Activated naive CD4-positive, alpha-beta T cell treated with anti-CD3 and anti-CD28 coated beads, Interleukin-2, amount 10 ng/mL, durations not matched to agents 7 days and 5 days (primary cell): ENCODE measurements around the gene STXBP2.
A peak's percentile ranks its signal among the peaks of the same experiment; 100 is the strongest.
"Not testable (repeated sequence)": the region's sequence is repeated elsewhere in the genome, so short reads cannot be mapped to it uniquely, and the experiment has no call there.

Experiments
- CTCF ChIA-PET: fragments of 350-600 bp; sonication (Branson Sonifier 250); formaldehyde crosslinking; loops from one replicate; lab custom pipeline; 2021; ENCODE audit warnings: antibody characterized with exemption; lab: Charles Lee
- DNase-seq: peaks from one replicate; pipeline ENCODE4 v3.0.0-alpha.2; 2020
- H3K27ac Mint-ChIP-seq: one replicate; pipeline ENCODE4 v1.8.0; 2021; ENCODE audit warnings: mild to moderate bottlenecking, moderate library complexity, mixed read lengths
- H3K27me3 Mint-ChIP-seq: one replicate; pipeline ENCODE4 v1.8.0; 2021; ENCODE audit warnings: mild to moderate bottlenecking, mixed read lengths
- H3K36me3 Mint-ChIP-seq: one replicate; pipeline ENCODE4 v1.8.0; 2021; ENCODE audit warnings: mixed read lengths
- H3K4me1 Mint-ChIP-seq: one replicate; pipeline ENCODE4 v1.8.0; 2021; ENCODE audit warnings: mixed read lengths
- H3K4me3 Mint-ChIP-seq: one replicate; pipeline ENCODE4 v1.8.0; 2021; ENCODE audit warnings: mild to moderate bottlenecking, moderate library complexity, mixed read lengths
- H3K9me3 Mint-ChIP-seq: one replicate; pipeline ENCODE4 v1.8.0; 2021; ENCODE audit warnings: mixed read lengths

The STXBP2 gene

GRCh38 chr19:7635670-7636069, 1.2 kb upstream of the STXBP2 start:
- Mint-ChIP-seq H3K4me1 (peaks cover 41% of the 10 kb centered on the region), H3K27ac (peak overlapping the region; percentile 84), H3K36me3 (peaks cover 29% of the 10 kb centered on the region), H3K9me3 (peaks cover 9% of the 10 kb centered on the region), H3K4me3 (peak overlapping the region; percentile 81), H3K27me3 (peaks cover 4% of the 10 kb centered on the region)
- CTCF ChIA-PET: interaction anchor here (1.0 kb wide), 1 partner anchor 17 kb away, joined by 4 read pairs; no protein-coding TSS in a partner anchor
- no peak for DNase-seq

DNA sequence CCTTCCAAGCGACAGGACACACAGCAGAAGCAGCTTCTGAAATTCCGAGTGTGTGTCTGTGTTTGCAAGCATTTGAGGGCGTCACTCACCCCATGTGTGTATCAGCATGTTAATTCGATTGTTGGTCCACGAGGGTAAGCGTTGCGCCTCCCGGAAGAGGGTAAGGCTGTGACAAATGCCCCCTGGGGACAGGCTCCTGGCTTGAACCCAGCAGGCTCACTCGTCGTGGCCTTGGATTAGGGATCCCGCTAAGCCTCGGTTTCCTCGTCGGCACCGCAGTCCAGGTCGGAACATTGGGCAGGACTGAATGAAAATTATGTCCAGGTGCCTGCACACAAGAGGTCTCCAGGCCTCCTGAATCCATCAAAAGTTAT, 606 bp upstream of the STXBP2 start:
- Mint-ChIP-seq H3K4me3 (peak overlapping the region; percentile 81), H3K9me3 (peaks cover 9% of the 10 kb centered on the region), H3K27me3 (peaks cover 4% of the 10 kb centered on the region), H3K36me3 (peaks cover 29% of the 10 kb centered on the region), H3K4me1 (peaks cover 37% of the 10 kb centered on the region), H3K27ac (peak overlapping the region; percentile 90)
- no peak for DNase-seq
- CTCF ChIA-PET: interaction anchor here (1.0 kb wide), 1 partner anchor 16 kb away, joined by 4 read pairs; no protein-coding TSS in a partner anchor

GRCh38 chr19:7637374-7638256, 705 bp downstream of the STXBP2 start:
- CTCF ChIA-PET: interaction anchor here (0.7 to 1.4 kb wide), 5 partner anchors 9 to 1950 kb away, joined by 3 to 10 read pairs (median 4); partner anchors contain the start of genes PET100, TRAPPC5 and XAB2
- Mint-ChIP-seq H3K27me3 (peaks cover 4% of the 10 kb centered on the region), H3K4me3 (peak overlapping the region; percentile 81), H3K4me1 (peaks cover 37% of the 10 kb centered on the region), H3K27ac (peak overlapping the region; percentile 90), H3K9me3 (peaks cover 9% of the 10 kb centered on the region), H3K36me3 (peaks cover 26% of the 10 kb centered on the region)
- peak; percentile 31 for DNase-seq

DNA sequence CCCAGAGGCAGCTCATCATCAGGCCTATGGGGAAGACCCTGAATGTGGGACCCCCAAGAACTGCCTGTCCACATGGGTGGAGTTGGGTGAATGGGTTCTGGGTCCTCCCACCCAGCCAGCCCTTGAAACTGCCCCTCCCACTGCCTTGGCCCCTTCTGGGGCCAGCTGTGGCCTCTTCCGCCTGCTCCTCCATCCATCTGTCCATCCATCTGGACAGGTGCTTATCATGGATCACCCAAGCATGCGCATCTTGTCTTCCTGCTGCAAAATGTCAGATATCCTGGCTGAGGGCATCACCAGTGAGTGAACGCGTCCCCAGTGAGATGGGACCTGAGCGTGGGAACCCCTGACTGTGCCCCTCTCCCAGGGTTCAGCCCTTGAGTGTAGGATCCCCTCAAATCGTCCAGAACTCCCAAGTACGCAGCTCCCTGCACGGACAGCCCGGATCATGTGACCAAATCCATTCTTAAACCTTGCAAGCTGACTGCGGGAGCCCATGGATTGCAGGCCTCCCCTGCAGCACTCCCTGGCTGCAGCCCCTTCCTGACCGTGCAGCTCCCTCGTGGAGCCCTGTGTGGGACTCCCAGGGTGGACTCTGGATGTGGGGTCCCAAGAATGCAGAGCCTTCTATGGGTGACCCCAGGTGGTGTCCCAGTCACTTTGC, 2.0 kb downstream of the STXBP2 start:
- H3K4me3 Mint-ChIP-seq: peak overlapping the region; percentile 56
- H3K4me1 Mint-ChIP-seq: peaks cover 37% of the 10 kb centered on the region
- no peak for DNase-seq
- H3K36me3 Mint-ChIP-seq: peaks cover 27% of the 10 kb centered on the region
- CTCF ChIA-PET: interaction anchor here (0.6 to 1.4 kb wide), 2 partner anchors 13 to 71 kb away, joined by 4 to 9 read pairs; no protein-coding TSS in a partner anchor
- peaks cover 4% of the 10 kb centered on the region for H3K27me3 Mint-ChIP-seq
- peaks cover 9% of the 10 kb centered on the region for H3K9me3 Mint-ChIP-seq
- peak overlapping the region; percentile 45 for H3K27ac Mint-ChIP-seq

DNA sequence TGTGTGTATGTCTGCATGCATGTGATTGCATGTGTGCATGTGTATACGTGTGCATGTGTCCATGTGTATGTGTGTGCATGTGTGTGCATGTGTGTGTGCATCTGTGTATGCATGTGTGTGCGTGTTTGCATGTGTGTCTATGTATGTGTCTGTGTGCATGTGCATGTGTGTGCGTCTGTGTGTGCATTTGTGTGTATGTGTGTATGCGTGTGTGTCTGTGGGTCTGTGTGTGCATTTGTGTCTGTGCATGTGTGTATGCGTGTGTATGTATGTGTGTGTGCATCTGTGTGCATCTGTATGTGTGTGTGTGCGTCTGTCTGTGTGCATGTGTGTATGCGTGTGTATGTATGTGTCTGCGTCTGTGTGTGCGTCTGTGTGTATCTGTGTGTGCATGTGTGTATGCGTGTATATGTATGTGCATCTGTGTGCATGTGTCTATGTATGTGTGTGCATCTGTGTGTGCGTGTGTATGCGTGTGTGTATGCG, 3.0 kb downstream of the STXBP2 start:
- Mint-ChIP-seq H3K4me1 (peaks cover 35% of the 10 kb centered on the region), H3K36me3 (peaks cover 27% of the 10 kb centered on the region), H3K4me3 (peak overlapping the region; percentile 28), H3K27me3 (peaks cover 4% of the 10 kb centered on the region), H3K9me3 (peaks cover 9% of the 10 kb centered on the region), H3K27ac (peak overlapping the region; percentile 1)
- DNase-seq: no peak
- CTCF ChIA-PET: no interaction called here

DNA sequence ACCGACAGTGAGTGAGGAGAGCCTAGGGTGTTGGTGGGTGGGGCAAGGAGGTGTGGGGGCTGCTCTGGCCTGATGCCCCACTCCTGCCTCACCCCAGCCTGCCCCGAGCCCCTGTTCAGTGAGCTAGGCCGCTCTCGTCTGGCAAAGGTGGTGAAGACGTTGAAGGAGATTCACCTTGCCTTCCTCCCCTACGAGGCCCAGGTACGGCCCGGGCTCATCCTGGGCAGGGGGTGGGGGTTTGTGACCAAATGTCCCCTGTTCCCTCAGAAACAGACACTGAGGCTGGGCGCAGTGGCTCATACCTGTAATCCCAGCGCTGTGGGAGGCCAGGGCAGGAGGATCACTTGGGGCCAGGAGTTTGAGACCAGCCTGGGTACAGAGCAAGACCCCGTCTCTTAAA, 3.9 kb downstream of the STXBP2 start:
- H3K27me3 Mint-ChIP-seq: peaks cover 4% of the 10 kb centered on the region
- CTCF ChIA-PET: interaction anchor here (1.3 kb wide), 1 partner anchor 40 kb away, joined by 3 read pairs; the partner anchor contains the start of gene TRAPPC5
- peaks cover 9% of the 10 kb centered on the region for H3K9me3 Mint-ChIP-seq
- no peak for DNase-seq
- no peak overlapping the region for H3K27ac Mint-ChIP-seq
- H3K36me3 Mint-ChIP-seq: peaks cover 28% of the 10 kb centered on the region
- H3K4me3 Mint-ChIP-seq: no peak overlapping the region
- H3K4me1 Mint-ChIP-seq: peaks cover 32% of the 10 kb centered on the region

GRCh38 chr19:7641290-7642276, 4.7 kb downstream of the STXBP2 start:
- DNase-seq: no peak
- Mint-ChIP-seq H3K27me3 (peaks cover 3% of the 10 kb centered on the region), H3K36me3 (peaks cover 30% of the 10 kb centered on the region), H3K9me3 (peaks cover 9% of the 10 kb centered on the region), H3K27ac (no peak overlapping the region), H3K4me1 (peaks cover 26% of the 10 kb centered on the region), H3K4me3 (no peak overlapping the region)
- CTCF ChIA-PET: interaction anchor here (1.3 kb wide), 1 partner anchor 39 kb away, joined by 3 read pairs; the partner anchor contains the start of gene TRAPPC5

DNA sequence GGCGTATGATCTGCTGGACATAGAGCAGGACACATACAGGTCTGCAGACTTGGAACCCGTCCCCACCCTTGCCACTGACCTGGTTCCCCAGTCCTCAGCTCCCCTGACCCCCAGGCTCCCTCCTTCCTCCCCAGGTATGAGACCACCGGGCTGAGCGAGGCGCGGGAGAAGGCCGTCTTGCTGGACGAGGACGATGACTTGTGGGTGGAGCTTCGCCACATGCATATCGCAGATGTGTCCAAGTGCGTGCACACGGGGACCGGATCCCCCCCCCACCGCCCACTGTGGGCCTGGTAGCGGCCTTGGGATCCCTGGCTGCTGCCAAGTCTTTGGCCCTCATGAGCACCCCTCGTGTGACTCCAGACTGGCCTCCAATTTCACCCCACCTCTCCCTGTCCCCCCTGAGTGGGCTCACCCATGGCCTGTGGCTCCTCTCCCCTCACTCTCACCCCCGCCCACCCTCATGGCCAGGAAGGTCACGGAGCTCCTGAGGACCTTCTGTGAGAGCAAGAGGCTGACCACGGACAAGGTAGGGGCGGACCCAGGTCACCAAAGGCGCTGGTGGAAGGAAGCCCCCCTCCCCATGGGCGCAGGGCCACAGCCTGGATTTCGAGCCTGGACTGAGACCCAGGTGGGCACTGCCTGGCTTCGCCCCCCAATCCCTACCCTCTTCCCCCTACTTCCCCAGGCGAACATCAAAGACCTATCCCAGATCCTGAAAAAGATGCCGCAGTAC, 5.6 kb downstream of the STXBP2 start:
- H3K9me3 Mint-ChIP-seq: peaks cover 9% of the 10 kb centered on the region
- H3K4me1 Mint-ChIP-seq: peaks cover 22% of the 10 kb centered on the region
- DNase-seq: no peak
- no peaks in the 10 kb centered on the region for H3K27me3 Mint-ChIP-seq
- no peak overlapping the region for H3K27ac Mint-ChIP-seq
- no peak overlapping the region for H3K4me3 Mint-ChIP-seq
- H3K36me3 Mint-ChIP-seq: peaks cover 30% of the 10 kb centered on the region
- CTCF ChIA-PET: interaction anchor here (1.3 kb wide), 1 partner anchor 39 kb away, joined by 3 read pairs; the partner anchor contains the start of gene TRAPPC5

- Mint-ChIP-seq H3K4me3 (no peak overlapping the region), H3K9me3 (peaks cover 9% of the 10 kb centered on the region), H3K27ac (no peak overlapping the region), H3K4me1 (peaks cover 16% of the 10 kb centered on the region), H3K27me3 (no peaks in the 10 kb centered on the region), H3K36me3 (peaks cover 30% of the 10 kb centered on the region)
- CTCF ChIA-PET: no interaction called here
- no peak for DNase-seq
These were observed 6.1 kb downstream of the STXBP2 start for GRCh38 chr19:7643031-7643415.

DNA sequence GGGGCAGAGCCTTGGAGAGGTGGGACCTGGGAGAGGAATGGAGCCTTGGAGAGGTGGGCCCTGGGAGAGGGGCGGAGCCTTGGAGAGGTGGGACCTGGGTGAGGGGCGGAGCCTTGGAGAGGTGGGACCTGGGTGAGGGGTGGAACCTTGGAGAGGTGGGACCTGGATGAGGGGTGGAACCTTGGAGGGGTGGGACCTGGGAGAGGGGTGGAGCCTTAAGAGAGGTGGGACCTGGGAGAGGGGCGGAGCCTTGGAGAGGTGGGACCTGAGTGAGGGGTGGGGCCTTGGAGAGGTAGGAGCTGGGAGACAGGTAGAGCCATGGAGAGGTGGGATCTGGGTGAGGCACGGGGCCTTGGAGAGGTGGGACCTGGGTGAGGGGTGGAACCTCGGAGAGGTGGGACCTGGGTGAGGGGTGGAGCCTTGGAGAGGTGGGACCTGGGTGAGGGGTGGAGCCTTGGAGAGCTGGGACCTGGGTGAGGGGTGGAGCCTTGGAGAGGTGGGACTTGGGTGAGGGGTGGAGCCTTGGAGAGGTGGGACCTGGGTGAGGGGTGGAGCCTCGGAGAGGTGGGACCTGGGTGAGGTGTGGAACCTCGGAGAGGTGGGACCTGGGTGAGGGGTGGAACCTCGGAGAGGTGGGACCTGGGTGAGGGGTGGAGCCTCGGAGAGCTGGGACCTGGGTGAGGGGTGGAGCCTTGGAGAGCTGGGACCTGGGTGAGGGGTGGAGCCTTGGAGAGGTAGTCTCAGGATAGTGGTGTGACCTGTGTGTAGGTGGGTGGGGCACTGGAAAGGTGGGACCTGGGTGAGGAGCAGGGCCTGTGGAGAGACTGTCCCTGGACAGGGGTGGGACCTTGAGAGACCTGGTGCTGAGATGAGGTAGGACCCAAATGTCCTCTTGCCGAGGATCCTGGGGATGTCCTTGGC, 7.0 kb downstream of the STXBP2 start:
- peaks cover 27% of the 10 kb centered on the region for H3K36me3 Mint-ChIP-seq
- peak; percentile 31 for DNase-seq
- H3K9me3 Mint-ChIP-seq, H3K4me1 Mint-ChIP-seq, H3K27ac Mint-ChIP-seq, H3K27me3 Mint-ChIP-seq, H3K4me3 Mint-ChIP-seq: not testable (repeated sequence)
- CTCF ChIA-PET: interaction anchor here (1.4 kb wide), 1 partner anchor 37 kb away, joined by 3 read pairs; the partner anchor contains the start of gene TRAPPC5

- CTCF ChIA-PET: interaction anchor here (1.4 kb wide), 1 partner anchor 37 kb away, joined by 3 read pairs; the partner anchor contains the start of gene TRAPPC5
- Mint-ChIP-seq H3K27ac (no peak overlapping the region), H3K9me3 (peaks cover 9% of the 10 kb centered on the region), H3K36me3 (peaks cover 21% of the 10 kb centered on the region), H3K4me3 (no peak overlapping the region), H3K27me3 (no peaks in the 10 kb centered on the region), H3K4me1 (peaks cover 7% of the 10 kb centered on the region)
- DNase-seq: no peak
These were observed 7.6 kb downstream of the STXBP2 start for GRCh38 chr19:7644550-7644877.

GRCh38 chr19:7645163-7645562, 8.3 kb downstream of the STXBP2 start:
- H3K9me3 Mint-ChIP-seq: peaks cover 2% of the 10 kb centered on the region
- no peak overlapping the region for H3K27ac Mint-ChIP-seq
- H3K36me3 Mint-ChIP-seq: peaks cover 15% of the 10 kb centered on the region
- H3K4me1 Mint-ChIP-seq: peaks cover under 1% of the 10 kb centered on the region
- CTCF ChIA-PET: interaction anchor here (1.4 kb wide), 1 partner anchor 36 kb away, joined by 3 read pairs; the partner anchor contains the start of gene TRAPPC5
- peaks cover 3% of the 10 kb centered on the region for H3K27me3 Mint-ChIP-seq
- no peak for DNase-seq
- H3K4me3 Mint-ChIP-seq: no peak overlapping the region
